GM23248 (cell line): ENCODE measurements around the gene ATF4. TPM values are rescaled to one million over a fixed set of nuclear protein-coding genes. Genes with fewer than 3 reads are reported as not detected.

ENCODE experiments used
- DNase-seq: peaks from one replicate; pipeline ENCODE4 v3.0.0-alpha.2; 2015
- H2AFZ ChIP-seq: fragments of 200-600 bp; sonication (generic); 2 replicates; pipeline ENCODE4 v1.6.1; 2016; ENCODE audit warnings: antibody characterized with exemption
- H3F3A ChIP-seq: fragments of 200-600 bp; sonication (generic); 2 replicates; pipeline ENCODE4 v1.6.1; 2016; ENCODE audit warnings: mild to moderate bottlenecking, antibody characterized with exemption, mixed run types; ENCODE audit not compliant: insufficient read depth
- H3K27ac ChIP-seq: fragments of 200-600 bp; sonication (generic); 2 replicates; pipeline ENCODE4 v1.5.1; 2016; ENCODE audit warnings: mild to moderate bottlenecking
- H3K27me3 ChIP-seq: fragments of 200-600 bp; sonication (generic); replicated peaks from 2 replicates; pipeline ENCODE4 v1.6.1; 2016; ENCODE audit warnings: mild to moderate bottlenecking; ENCODE audit not compliant: insufficient read depth
- H3K36me3 ChIP-seq: fragments of 200-600 bp; sonication (generic); 2 replicates; pipeline ENCODE4 v1.6.1; 2016; ENCODE audit warnings: low read depth, mild to moderate bottlenecking
- H3K4me1 ChIP-seq: fragments of 200-600 bp; sonication (generic); 2 replicates; pipeline ENCODE4 v1.6.1; 2016; ENCODE audit warnings: mild to moderate bottlenecking; ENCODE audit not compliant: insufficient read depth
- H3K4me2 ChIP-seq: fragments of 200-600 bp; sonication (generic); one replicate; pipeline ENCODE4 v1.6.1; 2016; ENCODE audit warnings: mild to moderate bottlenecking; ENCODE audit not compliant: unreplicated experiment
- H3K4me3 ChIP-seq: fragments of 200-600 bp; sonication (generic); 2 replicates; pipeline ENCODE4 v1.5.1; 2016; ENCODE audit warnings: mild to moderate bottlenecking
- H3K79me2 ChIP-seq: fragments of 200-600 bp; sonication (generic); 2 replicates; pipeline ENCODE4 v1.6.1; 2016; ENCODE audit warnings: mild to moderate bottlenecking; ENCODE audit not compliant: insufficient read depth
- H3K9ac ChIP-seq: fragments of 200-600 bp; sonication (generic); 2 replicates; pipeline ENCODE4 v1.6.1; 2016; ENCODE audit warnings: mild to moderate bottlenecking
- H3K9me2 ChIP-seq: fragments of 200-600 bp; sonication (generic); 2 replicates; pipeline ENCODE4 v1.6.1; 2016; ENCODE audit warnings: mixed run types, mild to moderate bottlenecking, moderate library complexity; ENCODE audit not compliant: insufficient read depth
- H3K9me3 ChIP-seq: fragments of 200-600 bp; sonication (generic); one replicate; pipeline ENCODE4 v1.6.1; 2017; ENCODE audit warnings: low read depth
- H4K20me1 ChIP-seq: fragments of 200-600 bp; sonication (generic); 2 replicates; pipeline ENCODE4 v1.6.0; 2016; ENCODE audit not compliant: insufficient read depth
- EZH2 ChIP-seq: fragments of 200-600 bp; sonication (generic); IDR thresholded peaks from 2 replicates; pipeline ENCODE4 v1.6.1; 2018; ENCODE audit warnings: antibody characterized with exemption, mild to moderate bottlenecking; ENCODE audit not compliant: insufficient read depth, poor library complexity, severe bottlenecking
- EZH2phosphoT487 ChIP-seq: fragments of 200-600 bp; sonication (generic); IDR thresholded peaks from 2 replicates; pipeline ENCODE4 v1.6.1; 2018; ENCODE audit warnings: antibody characterized with exemption, moderate library complexity, mild to moderate bottlenecking, low read depth; ENCODE audit not compliant: insufficient read depth
- WGBS, 2 experiments: methylation state at CpG; one replicate each; pipeline ENCODE4 v1.1.6; 2015 to 2017; ENCODE audit warnings: low lambda C conversion rate in 2 of 2, low coverage in 1 of 2; ENCODE audit errors: missing lambda C conversion rate in 2 of 2; 5-methylcytosine and 5-hydroxymethylcytosine counted together
- in situ Hi-C: fragments of 300-500 bp; cut with MboI; formaldehyde crosslinking; loops from 2 replicates; pipeline ENCODE4 v1.15.0; 2020
- polyA plus RNA-seq: library from polyadenylated mRNA; unstranded; fragments of >200 nt; fragmentation: Nextera tagmentation; extraction: Ambion mirVana; gene quantifications from 2 replicates; pipeline ENCODE4 v1.2.1, GENCODE V29; 2016
- total RNA-seq: library from RNA; depleted of rRNA; stranded (reverse); fragments of >200 nt; shearing (Covaris generic); gene quantifications from 2 replicates; pipeline ENCODE4 v1.2.3, GENCODE V29; 2014

Gene ATF4
- total and polyA plus RNA-seq, 2 experiments from 2014 or later = 293 to 529 TPM

- TF ChIP-seq EZH2phosphoT487 (no peak), EZH2 (no peak)
- whole genome bisulfite sequencing, 2 experiments = 89 to 91% methylated on average over 10 to 18 of the region's 18 CpGs
- H3F3A ChIP-seq = peaks cover 26% of the 10 kb centered on the region
- H3K79me2 ChIP-seq = peaks cover 76% of the 10 kb centered on the region
- H3K27me3 ChIP-seq = no peaks in the 10 kb centered on the region
- H3K9me3 ChIP-seq = no peaks in the 10 kb centered on the region
- DNase-seq = no peak
- in situ Hi-C loops = loop anchor here (10.0 kb wide), 1 partner anchor 359 kb away; the partner anchor contains the start of gene CBX7
- H4K20me1 ChIP-seq = no peaks in the 10 kb centered on the region
- H3K4me3 ChIP-seq = no peak overlapping the region
- H2AFZ ChIP-seq = no peak overlapping the region
- H3K4me1 ChIP-seq = peaks cover 9% of the 10 kb centered on the region
- no peak overlapping the region for H3K4me2 ChIP-seq
- H3K27ac ChIP-seq = no peak overlapping the region
- H3K9ac ChIP-seq = no peak overlapping the region
- H3K9me2 ChIP-seq = no peaks in the 10 kb centered on the region
- peaks cover 34% of the 10 kb centered on the region for H3K36me3 ChIP-seq
These were observed 6.6 kb upstream of the ATF4 start for GRCh38 chr22:39513791-39514190.

- H3K4me1 ChIP-seq = peaks cover 14% of the 10 kb centered on the region
- no peak overlapping the region for H3K9ac ChIP-seq
- no peak overlapping the region for H3K4me3 ChIP-seq
- peaks cover 34% of the 10 kb centered on the region for H3K36me3 ChIP-seq
- no peak overlapping the region for H2AFZ ChIP-seq
- no peaks in the 10 kb centered on the region for H3K9me2 ChIP-seq
- no peaks in the 10 kb centered on the region for H3K27me3 ChIP-seq
- no peak overlapping the region for H3K4me2 ChIP-seq
- H3K27ac ChIP-seq = no peak overlapping the region
- TF ChIP-seq EZH2phosphoT487 = no peak
- H3K79me2 ChIP-seq = peaks cover 72% of the 10 kb centered on the region
- H3F3A ChIP-seq = peaks cover 33% of the 10 kb centered on the region
- 39 to 46% methylated on average over 8 of the region's 8 CpGs for WGBS, 2 experiments
- peak; percentile 63 for DNase-seq
- in situ Hi-C loops = loop anchor here (10.0 kb wide), 1 partner anchor 360 kb away; the partner anchor contains the start of gene CBX7
- no peaks in the 10 kb centered on the region for H3K9me3 ChIP-seq
- H4K20me1 ChIP-seq = no peaks in the 10 kb centered on the region
These were observed 5.9 kb upstream of the ATF4 start for GRCh38 chr22:39514373-39514973.

DNA sequence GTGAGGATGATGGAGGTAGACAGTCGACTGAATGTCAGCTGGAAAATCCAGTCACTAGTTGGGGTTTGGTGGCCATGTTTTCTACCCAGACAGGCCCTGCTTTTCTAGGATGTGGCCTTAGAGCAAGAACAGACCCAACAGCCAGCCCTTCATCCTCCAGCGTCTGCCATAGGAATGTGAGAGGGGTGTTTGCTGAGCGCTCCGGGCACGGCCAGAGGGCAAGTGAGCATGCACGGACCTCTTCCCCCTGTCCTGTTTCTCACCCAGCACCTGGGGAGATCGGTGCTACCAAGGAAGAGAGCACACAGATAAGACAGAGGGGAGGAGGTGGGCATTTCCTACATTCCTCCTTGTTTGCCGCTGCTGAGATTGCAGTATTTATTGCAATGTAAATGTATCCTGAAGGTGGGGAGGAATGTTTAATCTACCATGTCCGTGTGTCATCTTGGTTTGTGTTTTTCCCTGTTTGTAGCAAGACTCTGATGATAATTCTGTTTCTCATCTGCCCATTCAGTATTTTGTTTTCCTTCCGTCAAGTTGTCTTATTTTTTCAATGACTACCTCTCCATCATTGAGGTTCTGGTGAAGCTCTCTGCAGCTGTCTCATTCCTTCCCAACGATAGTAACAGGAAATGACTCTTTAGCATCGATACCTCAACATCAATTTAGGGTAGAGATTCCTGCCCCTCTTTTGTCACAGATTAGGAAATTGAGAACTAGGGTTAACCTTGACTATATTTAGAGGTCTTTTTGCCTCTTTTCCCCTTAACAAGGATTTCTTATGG, 4.9 kb upstream of the ATF4 start:
- in situ Hi-C loops = loop anchor here (10.0 kb wide), 1 partner anchor 361 kb away; the partner anchor contains the start of gene CBX7
- Histone ChIP-seq H3K9me2 (no peaks in the 10 kb centered on the region), H3K36me3 (peaks cover 34% of the 10 kb centered on the region), H3K4me3 (no peak overlapping the region), H3K4me2 (no peak overlapping the region), H4K20me1 (no peaks in the 10 kb centered on the region), H3K27me3 (no peaks in the 10 kb centered on the region), H3K27ac (no peak overlapping the region), H3K9me3 (no peaks in the 10 kb centered on the region), H3K79me2 (peaks cover 63% of the 10 kb centered on the region), H3K9ac (peak overlapping the region; percentile 12; the same call in 1 of the 2 replicates), H2AFZ (no peak overlapping the region), H3F3A (peaks cover 33% of the 10 kb centered on the region), H3K4me1 (peaks cover 14% of the 10 kb centered on the region)
- 80 to 82% methylated on average over 12 of the region's 12 CpGs for WGBS, 2 experiments
- no peak for TF ChIP-seq EZH2phosphoT487
- no peak for TF ChIP-seq EZH2
- DNase-seq = no peak

- H3K9me2 ChIP-seq = no peaks in the 10 kb centered on the region
- H3F3A ChIP-seq = peaks cover 48% of the 10 kb centered on the region
- H3K79me2 ChIP-seq = peaks cover 67% of the 10 kb centered on the region
- H4K20me1 ChIP-seq = peaks cover 9% of the 10 kb centered on the region; the same call in 1 of the 2 replicates
- WGBS, 2 experiments = 94 to 95% methylated on average over 3 of the region's 3 CpGs
- H3K4me2 ChIP-seq = no peak overlapping the region
- no peak for DNase-seq
- in situ Hi-C loops = loop anchor here (10.0 kb wide), 1 partner anchor 363 kb away; the partner anchor contains the start of gene CBX7
- TF ChIP-seq EZH2phosphoT487 (no peak), EZH2 (no peak)
- H3K27me3 ChIP-seq = no peaks in the 10 kb centered on the region
- peaks cover 14% of the 10 kb centered on the region for H3K4me1 ChIP-seq
- H3K4me3 ChIP-seq = no peak overlapping the region
- no peak overlapping the region for H2AFZ ChIP-seq
- peaks cover 42% of the 10 kb centered on the region for H3K36me3 ChIP-seq
- no peaks in the 10 kb centered on the region for H3K9me3 ChIP-seq
- H3K27ac ChIP-seq = peak overlapping the region; percentile 96; the same call in 1 of the 2 replicates
- H3K9ac ChIP-seq = no peak overlapping the region
These were observed 2.9 kb upstream of the ATF4 start for GRCh38 chr22:39517470-39517869.
